ENCODE results near the gene MAGI2.

The MAGI2 gene

GRCh38 chr7:79157281-79157680 lies 296.2 kb downstream of the MAGI2 start:
- no peak for DNase-seq (ENCODE audit: low spot score)
- ChIA-PET POLR2A (ENCODE audit: low non-redundant PET) (no interaction called here), CTCF (interaction anchor here (0.7 kb wide), 1 partner anchor 692 kb away, joined by 4 read pairs; no protein-coding TSS in a partner anchor)
- no peak for TF ChIP-seq CTCF (conservative IDR thresholded peaks at IDR 0.05; ENCODE audit: low read depth)
- H3K27ac ChIP-seq, result no peak overlapping the region

- H3K27ac ChIP-seq, result no peak overlapping the region
- DNase-seq (ENCODE audit: low spot score), result no peak
- ChIA-PET POLR2A (ENCODE audit: low non-redundant PET) (no interaction called here), CTCF (no interaction called here)
- no peak for TF ChIP-seq CTCF (conservative IDR thresholded peaks at IDR 0.05; ENCODE audit: low read depth)
These were observed 303.6 kb downstream of the MAGI2 start for GRCh38 chr7:79149831-79150230.

- TF ChIP-seq CTCF (conservative IDR thresholded peaks at IDR 0.05; ENCODE audit: low read depth), result no peak
- no peak for DNase-seq (ENCODE audit: low spot score)
- ChIA-PET CTCF (interaction anchor here (1.0 kb wide), 1 partner anchor 23 kb away, joined by 3 read pairs; no protein-coding TSS in a partner anchor), POLR2A (ENCODE audit: low non-redundant PET) (no interaction called here)
- no peak overlapping the region for H3K27ac ChIP-seq
These were observed 310.8 kb downstream of the MAGI2 start for GRCh38 chr7:79142706-79143105.

- no peak for TF ChIP-seq CTCF (conservative IDR thresholded peaks at IDR 0.05; ENCODE audit: low read depth)
- POLR2A ChIA-PET (ENCODE audit: low non-redundant PET), result no interaction called here
- no peak overlapping the region for H3K27ac ChIP-seq
- CTCF ChIA-PET, result no interaction called here
- DNase-seq (ENCODE audit: low spot score), result no peak
These were observed 312.2 kb downstream of the MAGI2 start for GRCh38 chr7:79141252-79141651.

- POLR2A ChIA-PET (ENCODE audit: low non-redundant PET), result no interaction called here
- H3K27ac ChIP-seq, result no peak overlapping the region
- TF ChIP-seq CTCF (conservative IDR thresholded peaks at IDR 0.05; ENCODE audit: low read depth), result no peak
- CTCF ChIA-PET, result no interaction called here
- DNase-seq (ENCODE audit: low spot score), result no peak
These were observed 315.5 kb downstream of the MAGI2 start for GRCh38 chr7:79137942-79138341.

- POLR2A ChIA-PET (ENCODE audit: low non-redundant PET), result no interaction called here
These were observed 320.5 kb downstream of the MAGI2 start for GRCh38 chr7:79132844-79133451.

More at GRCh38 chr7:79132844-79133451, 320.5 kb downstream of the MAGI2 start:
- H3K27ac ChIP-seq, result no peak overlapping the region
- CTCF ChIA-PET, result no interaction called here
- TF ChIP-seq CTCF (conservative IDR thresholded peaks at IDR 0.05; ENCODE audit: low read depth), result no peak
- DNase-seq (ENCODE audit: low spot score), result no peak
